ENCODE data around the gene ABCB10. TPM values are rescaled to one million over a fixed set of nuclear protein-coding genes. Genes with fewer than 3 reads are reported as not detected.
"Not testable (repeated sequence)": the region's sequence is repeated elsewhere in the genome, so short reads cannot be mapped to it uniquely, and the experiment has no call there.

Gene ABCB10
- total RNA-seq, 1 donor from 2014 or later, result 32.1 TPM

- Mint-ChIP-seq H3K4me3 (ENCODE audit: unreplicated experiment) (no peak overlapping the region), H3K36me3 (ENCODE audit: low read depth) (no peaks in the 10 kb centered on the region), H3K9me3 (ENCODE audit: low read depth) (no peaks in the 10 kb centered on the region), H3K4me1 (ENCODE audit: low read depth) (peaks cover 12% of the 10 kb centered on the region), H3K27me3 (ENCODE audit: low read depth) (no peaks in the 10 kb centered on the region), H3K27ac (ENCODE audit: unreplicated experiment) (no peak overlapping the region)
- no peak for TF ChIP-seq CTCF (IDR thresholded peaks at IDR 0.05)
- no peak for DNase-seq (ENCODE audit: low spot score)
Observed at GRCh38 chr1:229562686-229563085, 4.2 kb upstream of the ABCB10 start.

- no peaks in the 10 kb centered on the region for H3K27me3 Mint-ChIP-seq (ENCODE audit: low read depth)
- TF ChIP-seq CTCF (IDR thresholded peaks at IDR 0.05), result no peak
- no peak overlapping the region for H3K27ac Mint-ChIP-seq (ENCODE audit: unreplicated experiment)
- no peaks in the 10 kb centered on the region for H3K9me3 Mint-ChIP-seq (ENCODE audit: low read depth)
- H3K36me3 Mint-ChIP-seq (ENCODE audit: low read depth), result no peaks in the 10 kb centered on the region
- H3K4me1 Mint-ChIP-seq (ENCODE audit: low read depth), result peaks cover 25% of the 10 kb centered on the region
- DNase-seq (ENCODE audit: low spot score), result no peak
- no peak overlapping the region for H3K4me3 Mint-ChIP-seq (ENCODE audit: unreplicated experiment)
Observed at GRCh38 chr1:229561141-229561540, 2.6 kb upstream of the ABCB10 start.

GRCh38 chr1:229560124-229560523 is 1.6 kb upstream of the ABCB10 start:
- H3K9me3 Mint-ChIP-seq (ENCODE audit: low read depth); DNase-seq (ENCODE audit: low spot score); H3K36me3 Mint-ChIP-seq (ENCODE audit: low read depth); H3K27me3 Mint-ChIP-seq (ENCODE audit: low read depth); H3K4me3 Mint-ChIP-seq (ENCODE audit: unreplicated experiment); H3K27ac Mint-ChIP-seq (ENCODE audit: unreplicated experiment): not testable (repeated sequence)
- peaks cover 35% of the 10 kb centered on the region for H3K4me1 Mint-ChIP-seq (ENCODE audit: low read depth)

- H3K27me3 Mint-ChIP-seq (ENCODE audit: low read depth); H3K36me3 Mint-ChIP-seq (ENCODE audit: low read depth); H3K9me3 Mint-ChIP-seq (ENCODE audit: low read depth); DNase-seq (ENCODE audit: low spot score): not testable (repeated sequence)
- H3K4me3 Mint-ChIP-seq (ENCODE audit: unreplicated experiment), result peak overlapping the region; percentile 88
- peak overlapping the region; percentile 92 for H3K27ac Mint-ChIP-seq (ENCODE audit: unreplicated experiment)
- peaks cover 42% of the 10 kb centered on the region for H3K4me1 Mint-ChIP-seq (ENCODE audit: low read depth)
Observed at GRCh38 chr1:229559336-229559801, 862 bp upstream of the ABCB10 start.

GRCh38 chr1:229557913-229558414 is 543 bp downstream of the ABCB10 start:
- DNase-seq (ENCODE audit: low spot score), result no peak
- H3K36me3 Mint-ChIP-seq (ENCODE audit: low read depth), result no peaks in the 10 kb centered on the region
- peaks cover 49% of the 10 kb centered on the region for H3K4me1 Mint-ChIP-seq (ENCODE audit: low read depth)

GRCh38 chr1:229557200-229557850 is 1.2 kb downstream of the ABCB10 start:
- Mint-ChIP-seq H3K4me1 (ENCODE audit: low read depth) (peaks cover 54% of the 10 kb centered on the region), H3K27me3 (ENCODE audit: low read depth) (no peaks in the 10 kb centered on the region), H3K36me3 (ENCODE audit: low read depth) (no peaks in the 10 kb centered on the region), H3K27ac (ENCODE audit: unreplicated experiment) (peak overlapping the region; percentile 93), H3K4me3 (ENCODE audit: unreplicated experiment) (peak overlapping the region; percentile 73), H3K9me3 (ENCODE audit: low read depth) (no peaks in the 10 kb centered on the region)
- no peak for TF ChIP-seq CTCF (IDR thresholded peaks at IDR 0.05)
- no peak for DNase-seq (ENCODE audit: low spot score)

More at GRCh38 chr1:229557913-229558414, 543 bp downstream of the ABCB10 start:
- Mint-ChIP-seq H3K4me3 (ENCODE audit: unreplicated experiment) (peak overlapping the region; percentile 73), H3K27ac (ENCODE audit: unreplicated experiment) (peak overlapping the region; percentile 93), H3K9me3 (ENCODE audit: low read depth) (no peaks in the 10 kb centered on the region), H3K27me3 (ENCODE audit: low read depth) (no peaks in the 10 kb centered on the region)
- no peak for TF ChIP-seq CTCF (IDR thresholded peaks at IDR 0.05)

Data from chondrocyte (in vitro differentiated cells).